Progenitor cell of endocrine pancreas (in vitro differentiated cells): ENCODE data around the gene FIBCD1. TPM values are rescaled to one million over a fixed set of nuclear protein-coding genes. Genes with fewer than 3 reads are reported as not detected.

Source experiments
- DNase-seq: peaks from one replicate; pipeline ENCODE4 v3.0.0; 2021; ENCODE audit warnings: low spot score; ENCODE audit not compliant: unreplicated experiment
- H3K27ac Mint-ChIP-seq: 2 replicates; pipeline ENCODE4 v1.8.0; 2021; ENCODE audit warnings: mild to moderate bottlenecking, moderate library complexity, mixed read lengths
- H3K27me3 Mint-ChIP-seq: 2 replicates; pipeline ENCODE4 v1.8.0; 2021; ENCODE audit warnings: mixed read lengths
- H3K36me3 Mint-ChIP-seq: 2 replicates; pipeline ENCODE4 v1.8.0; 2022; ENCODE audit warnings: mixed read lengths; ENCODE audit not compliant: insufficient read depth
- H3K4me1 Mint-ChIP-seq: 2 replicates; pipeline ENCODE4 v1.8.0; 2021; ENCODE audit warnings: low read depth, mixed read lengths
- H3K4me3 Mint-ChIP-seq: 2 replicates; pipeline ENCODE4 v1.8.0; 2021; ENCODE audit warnings: low read depth, mild to moderate bottlenecking, moderate library complexity, mixed read lengths
- H3K9me3 Mint-ChIP-seq: 2 replicates; pipeline ENCODE4 v1.8.0; 2021; ENCODE audit warnings: low read depth, mixed read lengths
- total RNA-seq: library from RNA; stranded (reverse); gene quantifications from 2 replicates; pipeline ENCODE4 v1.2.1, GENCODE V29; 2021
- TF ChIP-seq, protein P1 (sequence below): fragments of 200-600 bp; sonication (generic); IDR thresholded peaks from one replicate; pipeline ENCODE4 v1.5.0; 2021; ENCODE audit warnings: antibody characterized with exemption, mild to moderate bottlenecking; ENCODE audit not compliant: unreplicated experiment

The FIBCD1 gene
- total RNA-seq, 1 donor from 2014 or later, result not detected

DNA sequence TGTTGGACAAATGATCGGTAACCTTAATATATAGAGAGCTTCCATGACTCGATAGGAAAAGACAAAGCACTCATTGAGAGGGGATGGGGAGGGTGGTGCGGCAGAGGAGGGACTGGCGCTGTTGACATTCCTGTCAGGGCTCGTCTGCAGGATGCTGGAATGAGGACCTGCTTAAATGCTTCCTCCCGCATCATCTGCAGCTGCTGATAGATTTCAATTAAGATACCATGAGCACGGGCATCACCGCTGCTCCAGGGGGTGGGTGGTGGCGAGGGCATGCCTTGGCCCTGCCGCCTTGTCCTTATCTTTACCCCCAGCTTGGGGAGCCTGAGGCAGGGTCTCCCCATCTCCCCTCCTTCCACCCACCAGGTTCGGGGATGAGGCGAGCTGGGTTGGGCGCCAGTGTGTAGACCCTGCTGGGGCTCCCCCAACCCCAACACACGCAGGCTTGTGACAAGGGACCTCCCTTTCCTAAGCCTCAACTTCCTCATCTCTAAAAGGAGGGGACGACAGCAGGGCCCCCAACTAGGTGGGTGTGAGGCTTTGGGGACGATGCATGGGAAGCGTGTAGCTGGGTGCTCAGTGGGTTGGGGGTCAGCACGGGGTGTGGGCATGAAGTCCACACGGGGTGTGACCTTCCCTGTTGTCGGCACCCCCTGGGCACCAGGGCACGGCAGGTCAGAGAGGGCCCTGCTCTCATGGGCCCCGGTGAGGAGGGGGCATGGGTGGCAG, 30.7 kb downstream of the FIBCD1 start:
- no peaks in the 10 kb centered on the region for H3K36me3 Mint-ChIP-seq
- no peak for DNase-seq
- no peaks in the 10 kb centered on the region for H3K4me1 Mint-ChIP-seq
- no peak overlapping the region for H3K4me3 Mint-ChIP-seq
- TF ChIP-seq, protein P1, sequence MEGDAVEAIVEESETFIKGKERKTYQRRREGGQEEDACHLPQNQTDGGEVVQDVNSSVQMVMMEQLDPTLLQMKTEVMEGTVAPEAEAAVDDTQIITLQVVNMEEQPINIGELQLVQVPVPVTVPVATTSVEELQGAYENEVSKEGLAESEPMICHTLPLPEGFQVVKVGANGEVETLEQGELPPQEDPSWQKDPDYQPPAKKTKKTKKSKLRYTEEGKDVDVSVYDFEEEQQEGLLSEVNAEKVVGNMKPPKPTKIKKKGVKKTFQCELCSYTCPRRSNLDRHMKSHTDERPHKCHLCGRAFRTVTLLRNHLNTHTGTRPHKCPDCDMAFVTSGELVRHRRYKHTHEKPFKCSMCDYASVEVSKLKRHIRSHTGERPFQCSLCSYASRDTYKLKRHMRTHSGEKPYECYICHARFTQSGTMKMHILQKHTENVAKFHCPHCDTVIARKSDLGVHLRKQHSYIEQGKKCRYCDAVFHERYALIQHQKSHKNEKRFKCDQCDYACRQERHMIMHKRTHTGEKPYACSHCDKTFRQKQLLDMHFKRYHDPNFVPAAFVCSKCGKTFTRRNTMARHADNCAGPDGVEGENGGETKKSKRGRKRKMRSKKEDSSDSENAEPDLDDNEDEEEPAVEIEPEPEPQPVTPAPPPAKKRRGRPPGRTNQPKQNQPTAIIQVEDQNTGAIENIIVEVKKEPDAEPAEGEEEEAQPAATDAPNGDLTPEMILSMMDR, result no peak
- H3K27ac Mint-ChIP-seq, result no peak overlapping the region
- H3K9me3 Mint-ChIP-seq, result no peaks in the 10 kb centered on the region
- H3K27me3 Mint-ChIP-seq, result peaks cover 2% of the 10 kb centered on the region

DNA sequence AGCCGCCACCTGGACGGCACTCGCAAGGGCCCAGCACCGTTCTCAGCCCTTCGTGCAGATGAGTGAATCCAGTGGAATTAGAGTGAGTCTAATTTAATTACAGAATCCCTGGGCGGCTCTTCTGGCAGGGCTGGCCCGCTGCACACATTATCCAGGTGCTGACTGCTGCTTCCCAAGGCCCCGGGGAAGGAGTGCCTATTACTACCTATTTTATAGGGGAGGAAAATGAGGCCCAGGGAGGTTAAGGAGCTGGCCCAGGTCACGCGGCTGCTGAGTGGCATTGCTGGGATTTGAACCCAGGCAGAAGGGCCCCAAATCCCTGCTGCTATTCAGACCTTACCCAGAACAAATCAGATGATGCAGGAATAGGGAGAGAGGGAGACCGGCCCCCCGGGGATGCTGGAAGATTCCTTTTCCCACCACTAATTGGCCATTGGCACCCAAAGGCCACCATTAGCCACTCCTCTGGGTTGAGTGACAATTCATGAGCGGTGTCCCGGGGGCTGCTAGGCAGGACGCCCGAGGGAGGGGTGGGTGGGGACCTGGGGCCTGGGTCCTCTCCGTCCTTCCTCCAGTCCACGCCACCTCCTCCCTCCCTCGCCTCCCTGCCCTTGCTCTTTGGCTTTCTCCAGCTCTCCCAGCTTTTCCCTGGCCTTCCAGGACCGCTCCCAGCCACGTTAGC, 32.2 kb downstream of the FIBCD1 start:
- no peak for DNase-seq
- Mint-ChIP-seq H3K4me3 (no peak overlapping the region), H3K36me3 (no peaks in the 10 kb centered on the region), H3K4me1 (no peaks in the 10 kb centered on the region), H3K27me3 (peaks cover 2% of the 10 kb centered on the region), H3K27ac (peak overlapping the region; percentile 31), H3K9me3 (no peaks in the 10 kb centered on the region)
- TF ChIP-seq, protein P1, result no peak

DNA sequence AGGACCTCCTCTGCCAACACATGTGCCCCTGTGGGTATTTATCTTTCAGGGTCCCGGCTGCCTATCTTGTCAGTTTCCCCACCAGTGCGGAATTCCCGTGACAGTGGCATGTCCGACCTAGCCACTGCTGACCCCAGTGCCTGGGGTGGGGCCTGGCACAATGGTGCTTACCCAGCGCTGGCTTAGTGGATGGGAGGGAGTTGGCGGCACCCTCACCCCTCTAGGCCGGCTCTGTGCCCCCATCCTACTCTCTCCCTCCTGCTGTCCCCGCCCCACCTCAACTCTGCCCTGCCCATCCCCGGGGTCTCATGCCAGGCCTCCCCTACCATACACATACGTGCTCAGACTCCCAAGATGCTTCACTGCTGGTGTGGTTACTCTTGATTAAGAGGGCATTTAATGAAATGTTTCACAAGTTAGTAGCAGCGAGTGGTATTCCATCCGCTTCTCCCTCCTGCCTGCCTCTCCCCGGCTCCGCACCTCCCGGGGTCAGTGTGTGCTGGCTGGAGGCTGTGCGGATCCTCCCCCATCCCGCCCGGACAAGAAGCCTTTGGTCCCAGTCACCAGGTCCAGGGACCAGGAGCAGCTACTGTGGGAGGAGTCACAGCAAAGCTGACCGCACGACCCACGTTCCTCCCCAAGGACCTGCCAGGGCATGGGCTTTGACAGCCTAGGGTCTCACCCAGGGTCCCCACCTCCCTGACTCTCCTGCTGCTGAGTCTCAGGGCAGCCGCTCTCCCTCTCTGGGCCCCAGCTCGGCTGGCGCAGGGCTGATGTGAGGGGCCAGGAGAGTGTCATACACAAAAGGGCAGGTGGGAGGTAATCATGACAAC, 32.9 kb downstream of the FIBCD1 start:
- H3K4me3 Mint-ChIP-seq, result no peak overlapping the region
- H3K27ac Mint-ChIP-seq, result no peak overlapping the region
- H3K4me1 Mint-ChIP-seq, result no peaks in the 10 kb centered on the region
- no peak for DNase-seq
- H3K27me3 Mint-ChIP-seq, result peaks cover 2% of the 10 kb centered on the region
- no peaks in the 10 kb centered on the region for H3K36me3 Mint-ChIP-seq
- H3K9me3 Mint-ChIP-seq, result no peaks in the 10 kb centered on the region
- TF ChIP-seq, protein P1, result no peak

DNA sequence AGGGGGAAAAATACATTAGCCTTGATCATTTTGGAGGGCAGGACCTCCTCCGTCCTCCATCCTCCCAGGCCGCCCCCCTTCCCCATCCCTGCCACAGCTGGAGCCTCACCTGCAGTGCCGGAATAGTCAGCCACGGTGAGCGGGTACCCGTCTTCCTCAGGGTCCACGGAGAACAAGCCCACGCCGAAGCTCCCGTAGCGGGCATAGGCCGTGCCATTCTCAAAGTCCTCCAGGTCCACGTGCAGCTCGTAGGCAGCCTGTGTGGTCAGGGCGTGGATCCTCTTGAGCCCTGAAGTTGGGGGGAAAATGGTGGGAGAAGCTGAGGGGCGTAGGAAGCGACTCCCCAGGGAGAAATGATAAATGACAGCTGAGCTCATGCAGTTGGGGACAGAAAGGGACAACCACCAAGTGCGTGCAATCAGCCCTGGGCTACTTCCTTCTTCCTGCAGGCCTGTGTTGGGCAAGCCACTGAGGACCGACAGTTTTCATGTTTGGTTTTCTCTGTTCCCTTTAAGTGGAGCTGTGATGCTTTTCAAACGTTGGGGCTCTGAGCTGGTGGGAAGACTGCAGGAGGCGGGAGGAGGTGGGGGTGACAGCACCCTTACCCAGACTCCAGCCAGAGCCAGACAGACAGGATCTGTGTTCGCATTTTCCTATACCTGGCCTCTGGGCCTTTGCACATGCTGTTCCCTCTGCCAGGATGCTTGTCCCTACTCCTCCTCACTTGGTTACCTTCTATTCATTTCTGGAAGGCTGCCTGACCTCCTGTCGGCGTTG, 33.7 kb downstream of the FIBCD1 start:
- TF ChIP-seq, protein P1, result no peak
- H3K4me1 Mint-ChIP-seq, result no peaks in the 10 kb centered on the region
- H3K9me3 Mint-ChIP-seq, result no peaks in the 10 kb centered on the region
- H3K36me3 Mint-ChIP-seq, result no peaks in the 10 kb centered on the region
- peaks cover 6% of the 10 kb centered on the region for H3K27me3 Mint-ChIP-seq
- no peak overlapping the region for H3K27ac Mint-ChIP-seq
- no peak for DNase-seq
- no peak overlapping the region for H3K4me3 Mint-ChIP-seq
